GM12878 (cell line): ENCODE results near the gene CNRIP1. TPM values are rescaled to one million over a fixed set of nuclear protein-coding genes. Genes with fewer than 3 reads are reported as not detected.

Source experiments
- BACH1 ChIP-seq: fragments of 450-650 bp; IDR thresholded peaks from 2 replicates; pipeline ENCODE4 v1.6.1; 2017; ENCODE audit warnings: mild to moderate bottlenecking, borderline replicate concordance
- CHD4 ChIP-seq: fragments of 200-600 bp; sonication (generic); IDR thresholded peaks from 2 replicates; pipeline ENCODE4 v1.6.1; 2016; ENCODE audit warnings: mild to moderate bottlenecking
- CREM ChIP-seq: IDR thresholded peaks from 2 replicates; pipeline ENCODE4 v1.6.1; 2014; ENCODE audit warnings: antibody characterized with exemption, low read depth
- JUNB ChIP-seq: IDR thresholded peaks from 2 replicates; pipeline ENCODE4 v1.6.1; 2016; ENCODE audit warnings: antibody characterized with exemption, mild to moderate bottlenecking
- PAX8 ChIP-seq: fragments of 450-650 bp; IDR thresholded peaks from 2 replicates; pipeline ENCODE4 v1.6.1; 2017; ENCODE audit warnings: mild to moderate bottlenecking, moderate library complexity
- POLR2AphosphoS5 ChIP-seq: IDR thresholded peaks from 2 replicates; pipeline ENCODE4 v1.6.1; 2011; ENCODE audit warnings: mild to moderate bottlenecking, low read length, inconsistent platforms
- RELA ChIP-seq: fragments of 450-650 bp; IDR thresholded peaks from 2 replicates; pipeline ENCODE4 v1.8.0; 2014; ENCODE audit warnings: borderline replicate concordance; ENCODE audit not compliant: partially characterized antibody
- SMAD1 ChIP-seq: fragments of 450-650 bp; IDR thresholded peaks from 2 replicates; pipeline ENCODE4 v1.6.1; 2018; ENCODE audit warnings: mild to moderate bottlenecking, low read depth; ENCODE audit not compliant: partially characterized antibody
- SMAD5 ChIP-seq: IDR thresholded peaks from 2 replicates; pipeline ENCODE4 v1.6.1; 2016; ENCODE audit warnings: antibody characterized with exemption, low read depth
- SP1 ChIP-seq: IDR thresholded peaks from one replicate; pipeline ENCODE4 v1.6.1; 2011; ENCODE audit warnings: low read depth, low read length
- TAF1 ChIP-seq: IDR thresholded peaks from 2 replicates; pipeline ENCODE4 v1.6.1; 2011; ENCODE audit warnings: mild to moderate bottlenecking, low read depth, low read length, borderline replicate concordance
- TCF7 ChIP-seq: IDR thresholded peaks from 2 replicates; pipeline ENCODE4 v1.6.1; 2014; ENCODE audit warnings: antibody characterized with exemption, borderline replicate concordance
- WRNIP1 ChIP-seq: IDR thresholded peaks from 2 replicates; pipeline ENCODE4 v1.6.1; 2011; ENCODE audit warnings: low read depth, low read length, improper control_type of control experiment, borderline replicate concordance
- ZBTB4 ChIP-seq: fragments of 450-650 bp; formaldehyde crosslinking; IDR thresholded peaks from 2 replicates; pipeline ENCODE4 v1.4.0; 2022; ENCODE audit warnings: mild to moderate bottlenecking, moderate library complexity
- ZBTB40 ChIP-seq: fragments of 450-650 bp; IDR thresholded peaks from 2 replicates; pipeline ENCODE4 v1.6.1; 2016; ENCODE audit warnings: mild to moderate bottlenecking, moderate library complexity, borderline replicate concordance
- ZNF24 ChIP-seq: fragments of 450-650 bp; IDR thresholded peaks from 2 replicates; pipeline ENCODE4 v1.6.1; 2017; ENCODE audit warnings: antibody characterized with exemption, mild to moderate bottlenecking
- ZNF274 ChIP-seq: IDR thresholded peaks from one replicate; pipeline ENCODE4 v1.8.0; 2011; ENCODE audit not compliant: insufficient read length, insufficient read depth
- ZNF384 ChIP-seq: IDR thresholded peaks from 2 replicates; pipeline ENCODE4 v1.6.1; 2012; ENCODE audit warnings: low read depth, mild to moderate bottlenecking, low read length, improper control_type of control experiment, borderline replicate concordance
- ZNF622 ChIP-seq: fragments of 450-650 bp; IDR thresholded peaks from 2 replicates; pipeline ENCODE4 v1.6.1; 2017; ENCODE audit warnings: mild to moderate bottlenecking, inconsistent platforms
- polyA plus RNA-seq, 11 experiments: library from polyadenylated mRNA; depleted of rRNA in 4 of 11; unstranded in 6 of 11; stranded (reverse) in 5 of 11; fragments of >200 nt; fragmentation: Nextera tagmentation in 4 of 11; fragmentation: Illumina TruSeq in 1 of 11; extraction: Ambion mirVana in 4 of 11; extraction: Trizol in 1 of 11; gene quantifications; 1 replicate in 1 of 11; 2 replicates in 10 of 11; pipeline versions ENCODE4 v1.2.1 to v1.2.3, GENCODE V29; 2011 to 2016; ENCODE audit warnings: inconsistent platforms in 2 of 11, missing spikeins in 2 of 11, low read depth in 1 of 11
- total RNA-seq, 4 experiments: library from RNA; depleted of rRNA in 3 of 4; stranded (reverse); fragments of >200 nt in 3 of 4; fragmentation: Illumina TruSeq in 1 of 4; extraction: Trizol in 1 of 4; gene quantifications; 2 replicates each; pipeline versions ENCODE4 v1.2.1 to v1.2.3, GENCODE V29; 2013 to 2021
- TF ChIP-seq, protein P1 (sequence below): fragments of 450-650 bp; IDR thresholded peaks from 2 replicates; pipeline ENCODE4 v1.6.1; 2016; ENCODE audit warnings: mild to moderate bottlenecking

CNRIP1 gene
- total and polyA plus RNA-seq, 10 of the 15 experiments (the other 5 are each of a cell fraction or from before 2014, with no cell fraction given): not detected

GRCh38 chr2:68252400-68253218 is 67.1 kb downstream of the CNRIP1 start, which contains the start of gene PPP3R1 (continued):
- TF ChIP-seq WRNIP1: no peak
- no peak for TF ChIP-seq ZNF274
- no peak for TF ChIP-seq CHD4
- TF ChIP-seq SMAD5: peak; percentile 73; the same call in 1 of the 2 replicates
- TF ChIP-seq PAX8: no peak
- peak; percentile 46; the same call in 1 of the 2 replicates for TF ChIP-seq ZBTB40
- TF ChIP-seq ZBTB4: no peak
- TF ChIP-seq BACH1: 0 out of 2 replicates have a peak, but pooled peaks have one; percentile 66
- TF ChIP-seq, protein P1, sequence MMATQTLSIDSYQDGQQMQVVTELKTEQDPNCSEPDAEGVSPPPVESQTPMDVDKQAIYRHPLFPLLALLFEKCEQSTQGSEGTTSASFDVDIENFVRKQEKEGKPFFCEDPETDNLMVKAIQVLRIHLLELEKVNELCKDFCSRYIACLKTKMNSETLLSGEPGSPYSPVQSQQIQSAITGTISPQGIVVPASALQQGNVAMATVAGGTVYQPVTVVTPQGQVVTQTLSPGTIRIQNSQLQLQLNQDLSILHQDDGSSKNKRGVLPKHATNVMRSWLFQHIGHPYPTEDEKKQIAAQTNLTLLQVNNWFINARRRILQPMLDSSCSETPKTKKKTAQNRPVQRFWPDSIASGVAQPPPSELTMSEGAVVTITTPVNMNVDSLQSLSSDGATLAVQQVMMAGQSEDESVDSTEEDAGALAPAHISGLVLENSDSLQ: peak; percentile 39
- peak; percentile 93 for TF ChIP-seq POLR2AphosphoS5
- TF ChIP-seq TCF7: no peak
- no peak for TF ChIP-seq JUNB
- TF ChIP-seq ZNF24: no peak
- peak; percentile 25 for TF ChIP-seq SMAD1
- TF ChIP-seq ZNF384: no peak
- no peak for TF ChIP-seq ZNF622
- peak; percentile 58; the same call in 1 of the 2 replicates for TF ChIP-seq TAF1
- peak; percentile 45 for TF ChIP-seq RELA
- peak; percentile 81 for TF ChIP-seq CREM
- TF ChIP-seq SP1: no peak
